Astrocyte of the cerebellum (primary cell): ENCODE results near the gene GNG12.

ENCODE experiments used
- DNase-seq: peaks from one replicate; pipeline ENCODE4 v3.0.0-alpha.2; 2011; ENCODE audit warnings: low read depth
- H3K4me3 ChIP-seq: 2 replicates; pipeline ENCODE4 v1.5.1; 2011; ENCODE audit warnings: mild to moderate bottlenecking, low read depth, low read length, moderate library complexity
- CTCF ChIP-seq: IDR thresholded peaks from 2 replicates; pipeline ENCODE4 v1.5.1; 2012; ENCODE audit warnings: low read length, low read depth, moderate library complexity, mild to moderate bottlenecking; ENCODE audit errors: missing control alignments
- in situ Hi-C: cut with HindIII; loops from 2 replicates; pipeline ENCODE4 v1.10.0; 2017; ENCODE audit warnings: low sequenced_read_pairs

GNG12 gene

GRCh38 chr1:67722292-67722944 lies 110.8 kb downstream of the GNG12 start:
- in situ Hi-C loops: no loop called here
- DNase-seq: no peak
- no peak overlapping the region for H3K4me3 ChIP-seq
- no peak for TF ChIP-seq CTCF

GRCh38 chr1:67721650-67722291 lies 111.5 kb downstream of the GNG12 start:
- no peak for TF ChIP-seq CTCF
- no peak for DNase-seq
- no peak overlapping the region for H3K4me3 ChIP-seq
- in situ Hi-C loops: no loop called here

- H3K4me3 ChIP-seq: no peak overlapping the region
- in situ Hi-C loops: no loop called here
- TF ChIP-seq CTCF: no peak
- DNase-seq: no peak
Measured at GRCh38 chr1:67721112-67721511, 112.2 kb downstream of the GNG12 start.

- no peak overlapping the region for H3K4me3 ChIP-seq
- in situ Hi-C loops: no loop called here
- no peak for TF ChIP-seq CTCF
- DNase-seq: no peak
Measured at GRCh38 chr1:67719329-67720196, 113.7 kb downstream of the GNG12 start.

- in situ Hi-C loops: no loop called here
- no peak for TF ChIP-seq CTCF
- DNase-seq: no peak
- H3K4me3 ChIP-seq: no peak overlapping the region
Measured at GRCh38 chr1:67717876-67718275, 115.4 kb downstream of the GNG12 start.

- no peak for TF ChIP-seq CTCF
- DNase-seq: no peak
- no peak overlapping the region for H3K4me3 ChIP-seq
- in situ Hi-C loops: no loop called here
Measured at GRCh38 chr1:67716800-67717199, 116.5 kb downstream of the GNG12 start.
